ENCODE measurements around the gene UCHL5.

DNA sequence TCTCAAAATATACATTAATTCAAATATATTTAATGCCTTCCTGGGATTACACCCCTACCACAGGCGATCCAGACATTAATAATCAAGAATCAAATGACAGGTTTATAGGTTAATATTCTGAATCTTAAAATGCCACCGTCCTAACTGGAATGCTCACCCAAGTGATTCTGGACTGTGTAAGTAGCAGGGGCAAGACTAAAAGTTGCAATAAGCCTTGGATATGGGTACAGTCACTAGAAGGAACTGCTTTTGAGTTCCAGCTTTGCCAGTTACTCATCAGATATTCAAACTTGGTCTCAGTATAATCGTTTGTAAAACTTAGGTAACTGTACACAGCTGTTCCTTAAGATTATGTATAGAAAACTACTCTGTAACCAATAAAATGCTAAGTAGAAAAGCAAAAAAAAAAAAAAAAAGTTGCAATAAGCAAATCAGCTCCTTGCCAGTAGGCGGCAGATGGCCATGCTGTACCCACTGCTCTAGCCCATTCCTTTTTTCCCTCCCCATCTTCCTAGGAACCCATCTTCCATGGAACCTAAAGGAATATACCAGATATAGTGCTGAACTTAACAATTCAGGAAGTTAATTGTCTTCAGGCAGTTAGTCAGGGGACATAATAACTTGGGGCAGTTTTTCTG, 10.7 kb upstream of the UCHL5 start:
- TF ChIP-seq, protein P1, sequence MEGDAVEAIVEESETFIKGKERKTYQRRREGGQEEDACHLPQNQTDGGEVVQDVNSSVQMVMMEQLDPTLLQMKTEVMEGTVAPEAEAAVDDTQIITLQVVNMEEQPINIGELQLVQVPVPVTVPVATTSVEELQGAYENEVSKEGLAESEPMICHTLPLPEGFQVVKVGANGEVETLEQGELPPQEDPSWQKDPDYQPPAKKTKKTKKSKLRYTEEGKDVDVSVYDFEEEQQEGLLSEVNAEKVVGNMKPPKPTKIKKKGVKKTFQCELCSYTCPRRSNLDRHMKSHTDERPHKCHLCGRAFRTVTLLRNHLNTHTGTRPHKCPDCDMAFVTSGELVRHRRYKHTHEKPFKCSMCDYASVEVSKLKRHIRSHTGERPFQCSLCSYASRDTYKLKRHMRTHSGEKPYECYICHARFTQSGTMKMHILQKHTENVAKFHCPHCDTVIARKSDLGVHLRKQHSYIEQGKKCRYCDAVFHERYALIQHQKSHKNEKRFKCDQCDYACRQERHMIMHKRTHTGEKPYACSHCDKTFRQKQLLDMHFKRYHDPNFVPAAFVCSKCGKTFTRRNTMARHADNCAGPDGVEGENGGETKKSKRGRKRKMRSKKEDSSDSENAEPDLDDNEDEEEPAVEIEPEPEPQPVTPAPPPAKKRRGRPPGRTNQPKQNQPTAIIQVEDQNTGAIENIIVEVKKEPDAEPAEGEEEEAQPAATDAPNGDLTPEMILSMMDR (IDR thresholded peaks at IDR 0.05), result peak in 1 of 7 experiments; percentile 11
- TF ChIP-seq POLR2A (IDR thresholded peaks at IDR 0.05), result no peak
